Stimulated activated CD8-positive, alpha-beta memory T cell treated with anti-CD3 and anti-CD28 coated beads, Interleukin-7, amount 100 ng/mL, for 24 hours (primary cell): ENCODE data around the gene MRPS12.

ENCODE experiments used
- DNase-seq: peaks from one replicate; pipeline ENCODE4 v3.0.0-alpha.2; 2020; ENCODE audit warnings: low read depth

The MRPS12 gene

DNA sequence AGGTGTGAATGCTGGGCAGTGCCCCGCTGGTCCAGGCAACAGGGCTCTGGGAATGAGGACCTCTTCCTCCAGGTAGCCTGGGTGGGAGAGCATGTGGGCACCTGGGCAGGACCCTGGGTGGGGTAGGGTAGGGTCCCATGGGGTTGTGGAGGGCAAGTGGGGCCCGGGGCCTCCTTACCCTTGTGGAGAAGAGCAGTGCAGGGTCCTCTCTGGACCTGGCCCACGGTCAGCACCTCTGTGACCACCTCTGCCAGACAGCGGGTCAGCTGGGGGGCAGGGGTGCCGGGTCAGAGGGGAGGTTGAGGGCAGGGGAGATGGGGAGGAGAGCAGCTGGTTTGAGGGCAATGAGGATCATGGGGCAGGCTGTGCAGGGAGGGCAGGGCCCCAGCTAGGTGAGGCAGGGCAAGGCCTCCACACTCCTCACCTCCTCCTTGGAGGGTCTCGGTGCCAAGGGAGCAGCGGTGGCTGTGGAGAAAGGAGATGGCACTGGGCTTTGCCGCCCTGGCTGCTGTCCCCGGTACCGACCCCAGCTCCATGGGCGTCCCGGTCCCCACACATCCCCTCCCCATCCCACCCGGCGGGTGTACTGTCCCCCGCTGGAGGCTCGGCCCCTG, 19.2 kb upstream of the MRPS12 start:
- no peak for DNase-seq

DNA sequence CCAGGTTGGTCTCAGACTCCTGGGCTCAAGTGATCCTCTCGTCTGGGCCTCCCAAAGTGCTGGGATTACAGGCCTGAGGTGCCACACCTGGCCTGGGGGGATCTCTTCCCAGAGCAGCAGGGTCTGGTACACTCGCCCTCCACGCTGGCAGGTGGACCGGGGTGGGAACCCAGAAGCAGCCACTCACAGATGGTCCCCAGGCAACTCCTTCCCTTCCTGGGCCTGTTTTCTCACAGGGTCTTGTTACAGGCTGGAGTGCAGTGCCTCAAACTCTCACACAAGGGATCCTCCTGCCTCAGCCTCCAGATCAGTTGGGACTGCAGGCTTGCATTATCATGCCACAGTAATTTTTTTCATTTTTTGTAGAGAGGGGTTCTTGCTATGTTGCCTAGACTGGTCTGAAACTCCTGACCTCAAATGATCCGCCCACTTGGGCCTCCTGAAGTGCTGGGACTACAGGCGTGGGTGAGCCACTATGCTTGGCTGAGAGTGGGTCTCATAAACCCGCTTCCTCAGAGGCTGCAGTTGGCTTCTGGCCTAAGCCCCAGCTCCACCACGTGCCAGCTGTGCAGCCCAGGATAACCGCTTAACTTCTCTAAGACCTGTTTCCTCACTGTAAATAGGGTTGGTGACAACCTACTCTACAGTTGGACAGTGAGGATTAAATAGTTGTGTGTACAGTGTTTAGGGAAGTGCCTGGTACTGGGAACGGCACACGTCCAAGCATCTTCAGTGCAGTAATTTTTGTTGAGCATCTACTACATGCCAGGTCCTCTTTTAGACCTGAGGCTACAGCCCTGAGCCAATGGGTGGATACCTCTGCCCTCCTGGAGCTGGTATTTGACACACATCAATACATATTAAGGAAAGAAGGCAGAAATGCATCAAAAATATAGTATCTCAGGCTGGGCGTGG, 17.9 kb upstream of the MRPS12 start:
- DNase-seq = no peak

DNA sequence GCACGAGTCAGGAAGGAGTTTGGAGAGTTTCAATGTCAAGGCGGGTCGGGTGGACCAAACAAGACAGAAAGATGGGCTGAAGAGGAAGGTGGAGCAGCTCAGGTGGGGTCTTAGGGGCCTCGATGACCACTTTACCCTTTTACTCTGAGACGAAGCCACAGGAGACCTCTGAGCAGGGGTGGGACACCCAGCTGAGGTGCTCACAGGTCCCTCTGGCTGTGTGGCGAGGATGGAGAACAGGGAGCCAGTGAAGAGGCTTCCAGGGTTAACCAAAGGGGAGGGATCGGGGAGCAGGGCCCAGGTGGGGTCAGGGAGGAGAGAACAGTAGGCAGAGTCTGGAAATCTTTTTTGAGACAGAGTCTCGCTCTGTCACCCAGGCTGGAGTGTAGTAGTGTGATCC, 16.8 kb upstream of the MRPS12 start:
- no peak for DNase-seq

DNA sequence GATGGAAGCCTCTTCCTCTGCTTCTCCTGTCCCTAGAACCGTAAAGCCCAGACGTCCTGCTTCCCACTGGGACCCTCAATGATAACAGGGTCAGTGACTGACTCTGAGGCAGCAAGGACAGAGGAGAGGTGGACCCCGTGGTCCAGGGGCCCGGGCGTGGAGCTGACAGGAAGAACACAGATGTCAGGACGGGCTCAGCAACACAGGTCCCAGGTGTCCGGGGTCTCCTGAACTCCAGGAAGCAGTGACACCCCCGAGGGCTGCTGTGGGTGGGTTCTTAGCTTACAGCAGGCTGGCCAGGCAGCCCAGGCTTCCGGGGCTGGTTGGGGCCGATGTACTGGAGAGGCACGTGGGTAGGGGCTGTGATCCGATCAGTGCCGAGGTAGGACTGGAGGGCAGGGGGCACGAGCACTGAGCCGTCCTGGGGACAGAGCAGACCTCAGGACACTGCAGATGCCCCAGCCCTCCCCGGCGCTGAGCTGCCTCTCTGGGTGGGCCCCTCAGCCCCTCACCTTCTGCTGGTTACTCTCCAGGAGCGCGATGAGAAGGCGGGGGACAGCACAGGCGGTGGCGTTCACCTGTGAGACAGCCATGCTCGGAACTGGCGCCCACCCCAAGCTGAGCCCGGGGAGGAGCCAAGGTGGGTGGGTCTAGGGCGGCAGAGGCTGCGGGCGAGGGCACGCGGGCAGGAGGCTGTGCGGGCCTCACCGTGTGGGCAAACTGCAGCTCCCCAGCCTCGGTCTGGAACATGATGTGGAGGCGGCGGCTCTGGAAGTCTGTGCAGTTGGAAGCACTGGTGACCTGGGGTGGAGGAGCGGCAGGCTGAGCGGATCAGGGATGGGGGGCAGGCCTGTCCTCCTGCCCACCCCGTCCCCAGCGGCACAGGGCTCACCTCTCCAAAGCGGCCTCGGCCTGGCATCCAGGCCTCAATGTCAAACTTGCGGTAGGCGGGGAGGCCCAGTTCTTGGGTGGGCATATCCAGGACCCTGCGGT, 15.1 kb upstream of the MRPS12 start:
- no peak for DNase-seq

DNA sequence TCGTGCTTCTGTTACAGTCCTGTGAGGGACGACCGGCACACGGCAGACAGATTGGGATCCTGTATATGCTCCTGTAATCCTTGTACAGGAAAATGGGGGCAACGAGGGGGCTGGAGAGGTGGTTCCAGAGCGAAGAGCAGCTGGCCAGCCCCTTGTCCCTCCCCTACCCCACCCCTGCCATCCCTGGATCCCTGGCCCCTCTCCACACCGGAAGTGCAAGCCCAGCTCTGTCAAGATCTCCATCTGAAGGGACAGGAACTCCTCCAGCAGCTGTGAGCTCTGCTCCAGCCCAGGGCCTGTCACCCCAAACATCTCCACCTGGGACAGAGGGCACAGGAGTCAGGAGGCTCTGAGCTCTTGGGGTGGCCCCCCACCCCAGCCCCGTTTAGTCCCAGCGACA, 13.2 kb upstream of the MRPS12 start:
- no peak for DNase-seq

DNA sequence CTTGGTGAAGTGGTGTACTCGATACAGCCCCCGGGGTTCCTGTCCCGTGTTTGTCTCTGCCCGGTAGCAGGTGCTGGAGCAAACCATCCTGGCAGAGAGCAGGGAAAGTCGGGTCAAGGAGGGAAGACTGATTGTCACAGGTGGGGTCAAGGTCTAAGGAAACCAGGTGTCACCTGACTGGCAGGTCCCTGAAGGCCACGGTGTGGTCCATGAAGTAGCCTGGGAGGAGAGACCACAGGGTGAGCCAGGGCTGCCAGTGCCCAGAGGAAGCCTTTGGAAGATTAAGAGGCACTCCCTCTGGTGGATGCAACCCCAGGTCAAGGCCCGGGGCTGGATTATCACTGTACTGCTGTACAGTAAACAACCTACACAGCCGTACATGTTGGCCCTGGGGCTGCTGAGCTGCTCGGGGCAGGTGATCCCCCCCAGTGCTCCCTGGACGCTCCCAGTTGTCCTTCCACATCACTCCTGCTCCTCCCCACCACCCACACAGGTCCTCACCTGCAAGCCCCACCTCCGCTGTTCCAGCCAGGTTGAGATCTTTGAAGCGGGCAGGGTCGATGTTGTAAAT, 12.7 kb upstream of the MRPS12 start:
- DNase-seq = no peak

DNA sequence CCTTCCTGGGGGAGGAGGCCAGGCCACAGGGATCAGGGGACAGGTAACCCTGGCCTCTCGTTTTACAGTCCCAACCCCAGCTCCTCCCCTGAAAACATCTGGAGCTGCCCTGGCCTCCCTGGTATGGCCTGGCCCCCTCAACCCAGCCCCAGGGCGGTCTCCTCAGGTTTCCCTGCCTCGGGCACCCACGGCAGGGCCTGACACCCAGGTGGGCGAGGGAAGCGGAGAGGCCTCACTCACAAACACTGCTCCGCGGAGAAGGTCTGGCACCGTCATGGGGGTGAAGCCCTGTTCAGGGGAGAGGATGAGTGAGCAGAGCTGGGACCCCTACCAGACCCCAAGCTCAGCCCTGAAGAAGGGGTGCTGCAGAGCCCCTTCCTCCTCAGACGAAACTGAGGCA, 12.2 kb upstream of the MRPS12 start:
- DNase-seq = no peak

DNA sequence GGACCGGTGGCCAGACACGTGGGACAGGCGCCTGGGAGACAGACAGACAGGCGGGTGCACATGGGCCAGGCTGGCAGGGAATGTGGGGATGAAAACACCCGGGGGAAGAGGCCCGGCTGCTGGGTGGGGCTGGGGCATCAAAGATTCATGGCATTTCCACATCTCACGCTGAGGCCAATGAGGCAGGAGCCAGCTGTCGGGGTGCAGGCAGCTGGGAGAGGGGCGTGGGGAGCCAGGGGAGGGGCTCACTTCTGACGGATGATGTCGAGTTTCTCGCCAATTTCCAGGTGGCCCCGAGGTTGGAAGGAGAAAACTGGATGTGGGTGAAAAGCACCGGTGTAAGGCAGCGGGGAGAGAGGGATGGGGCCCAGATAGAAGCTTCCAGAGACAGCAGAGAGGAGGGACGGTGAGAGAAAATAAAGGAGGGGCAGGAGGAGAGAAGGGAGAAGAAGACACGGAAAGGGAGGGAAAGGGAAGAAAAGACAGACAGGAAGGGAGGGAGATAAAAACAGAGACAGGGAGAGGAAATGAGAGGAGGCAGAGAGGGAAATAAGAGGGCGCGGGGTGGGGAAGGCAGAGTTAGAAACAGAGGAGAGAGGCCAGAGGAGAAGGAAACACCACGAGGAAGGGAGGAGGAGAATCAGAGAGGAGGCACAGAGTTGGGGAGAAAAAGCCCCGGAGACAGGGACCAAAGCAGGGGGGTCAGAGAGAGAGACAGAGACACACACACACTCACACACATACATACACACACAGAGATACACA, 10.7 kb upstream of the MRPS12 start:
- no peak for DNase-seq

DNA sequence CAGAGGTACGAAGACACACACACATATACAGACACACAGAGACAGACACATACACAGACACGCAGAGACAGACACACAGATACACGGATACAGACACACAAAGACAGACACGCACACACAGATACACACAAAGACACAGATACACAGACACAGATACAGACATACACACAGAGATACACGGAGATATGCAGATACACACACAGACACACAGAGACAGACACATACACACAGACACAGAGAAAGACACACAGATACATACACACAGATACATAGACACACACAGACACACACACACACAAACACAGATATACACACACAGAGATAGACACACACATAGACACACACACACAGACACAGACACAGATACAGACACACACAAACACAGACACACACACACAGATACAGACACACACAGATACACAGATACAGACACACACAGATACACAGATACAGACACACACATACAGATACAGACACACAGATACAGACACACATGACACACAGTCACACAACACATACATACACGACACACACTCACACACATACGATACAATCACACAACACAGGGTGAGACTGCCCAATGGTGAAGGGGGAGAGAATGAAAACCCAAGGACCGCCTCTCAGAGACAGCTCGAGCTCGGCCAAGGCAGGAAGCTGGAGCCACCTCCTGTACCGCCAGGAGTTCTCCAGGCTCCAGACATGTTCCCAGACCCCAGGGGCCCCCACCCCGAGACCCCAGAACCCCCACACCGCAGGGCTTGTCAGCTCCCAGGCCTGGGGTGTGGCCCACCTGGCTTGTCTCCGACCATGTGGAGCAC, 9.9 kb upstream of the MRPS12 start:
- DNase-seq = no peak

DNA sequence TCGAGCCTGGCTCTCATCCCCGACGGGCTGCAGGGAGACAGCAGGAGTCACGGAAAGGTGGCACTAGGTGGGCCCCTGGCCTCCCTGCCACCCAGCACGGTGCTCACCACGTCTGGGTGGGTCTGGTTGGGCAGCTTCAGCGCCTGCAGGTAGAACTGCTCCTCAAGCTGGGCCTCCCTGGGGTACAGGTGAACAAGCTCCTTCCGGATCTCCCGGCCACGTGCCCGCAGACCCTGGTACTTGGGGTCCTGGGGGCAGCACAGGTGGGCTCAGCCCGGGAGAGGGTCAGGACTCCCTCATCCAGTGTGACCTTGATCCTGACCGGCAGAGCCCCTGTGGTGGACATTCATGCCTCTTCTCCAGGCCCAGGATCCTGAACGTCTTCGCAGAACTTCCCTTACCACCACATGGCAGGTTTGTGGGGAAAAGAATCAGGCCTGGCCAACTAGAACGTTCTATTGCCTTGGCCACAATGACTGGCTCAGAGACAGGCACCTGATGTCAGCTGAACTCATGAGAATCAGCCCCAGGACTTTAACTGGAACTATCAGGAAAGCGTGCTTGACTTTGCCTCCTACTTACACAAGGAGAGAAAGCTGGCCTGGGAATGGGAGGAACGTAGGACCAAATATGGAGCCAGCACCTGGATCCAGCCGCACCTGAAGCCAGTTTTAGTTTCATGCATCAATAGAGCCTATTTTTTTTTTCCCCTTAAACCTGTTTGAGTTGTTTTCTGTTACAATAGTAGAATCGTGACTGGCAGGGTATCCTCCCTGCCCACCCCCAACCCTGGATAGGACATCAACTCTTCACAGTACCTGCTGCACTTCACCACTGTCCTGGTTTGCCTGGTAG, 9.1 kb upstream of the MRPS12 start:
- DNase-seq = no peak

DNA sequence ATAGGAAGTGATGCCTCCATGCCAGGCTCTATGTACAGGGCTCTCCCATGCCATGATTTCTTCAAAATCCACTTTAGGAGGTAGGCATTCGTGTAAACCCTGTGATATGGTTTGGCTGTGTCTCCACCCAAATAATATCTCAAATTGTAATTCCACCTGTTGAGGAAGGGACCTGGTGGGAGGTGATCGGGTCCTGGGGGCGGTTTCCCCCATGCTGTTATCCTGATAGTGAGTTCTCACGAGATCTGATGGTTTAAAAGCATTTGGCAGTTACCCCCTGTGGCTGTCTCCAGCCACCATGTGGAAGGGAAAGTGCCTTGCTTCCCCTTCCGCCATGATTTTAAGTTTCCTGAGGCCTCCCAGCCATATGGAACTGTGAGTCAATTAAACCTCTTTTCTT, 8.3 kb upstream of the MRPS12 start:
- no peak for DNase-seq

DNA sequence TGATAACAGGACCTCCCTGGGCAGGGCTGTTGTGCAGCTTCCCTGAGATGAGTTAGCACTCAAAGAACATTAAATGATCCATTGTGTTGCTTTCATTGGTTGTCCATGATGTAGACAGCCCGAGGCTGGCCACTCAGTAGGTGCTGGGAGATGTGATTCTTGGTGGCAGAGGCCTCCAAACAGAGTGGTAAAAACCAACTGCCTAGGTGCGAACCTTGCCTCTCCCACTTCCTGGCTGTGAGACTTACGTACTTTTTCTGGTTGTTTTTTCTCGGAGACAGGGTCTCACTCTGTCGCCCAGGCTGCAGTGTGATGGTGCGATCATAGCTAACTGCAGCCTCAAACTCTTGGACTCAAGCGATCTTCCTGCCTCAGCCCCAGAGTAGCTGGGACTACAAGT, 6.4 kb upstream of the MRPS12 start:
- no peak for DNase-seq

DNA sequence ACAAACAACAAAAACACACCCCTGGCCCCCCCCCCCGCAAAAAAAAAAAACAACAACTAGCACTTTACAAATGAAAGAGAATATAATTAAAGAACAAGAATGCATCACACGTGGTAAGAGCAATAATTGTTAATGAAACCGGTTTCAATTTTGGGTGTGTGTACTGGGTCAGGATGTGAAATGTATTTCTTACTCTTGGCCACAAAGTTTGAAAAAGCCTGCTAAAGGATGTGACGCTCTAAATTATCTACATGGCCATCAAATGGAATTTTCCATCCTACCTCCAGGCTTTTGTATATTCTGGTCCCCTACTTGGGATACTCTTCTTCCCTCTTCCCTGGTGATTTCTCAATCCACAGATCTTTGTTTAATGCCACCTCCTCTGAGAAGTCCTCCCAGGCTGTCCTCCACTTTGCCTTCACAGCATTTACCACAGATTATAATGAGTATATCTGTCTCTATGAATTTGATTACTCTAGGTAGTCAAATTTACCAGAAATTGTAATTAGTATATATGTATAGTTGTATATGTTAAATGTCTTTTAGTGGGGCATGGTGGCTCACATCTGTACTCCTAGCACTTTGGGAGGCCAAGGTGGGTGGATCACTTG, 2.2 kb upstream of the MRPS12 start:
- DNase-seq = no peak

DNA sequence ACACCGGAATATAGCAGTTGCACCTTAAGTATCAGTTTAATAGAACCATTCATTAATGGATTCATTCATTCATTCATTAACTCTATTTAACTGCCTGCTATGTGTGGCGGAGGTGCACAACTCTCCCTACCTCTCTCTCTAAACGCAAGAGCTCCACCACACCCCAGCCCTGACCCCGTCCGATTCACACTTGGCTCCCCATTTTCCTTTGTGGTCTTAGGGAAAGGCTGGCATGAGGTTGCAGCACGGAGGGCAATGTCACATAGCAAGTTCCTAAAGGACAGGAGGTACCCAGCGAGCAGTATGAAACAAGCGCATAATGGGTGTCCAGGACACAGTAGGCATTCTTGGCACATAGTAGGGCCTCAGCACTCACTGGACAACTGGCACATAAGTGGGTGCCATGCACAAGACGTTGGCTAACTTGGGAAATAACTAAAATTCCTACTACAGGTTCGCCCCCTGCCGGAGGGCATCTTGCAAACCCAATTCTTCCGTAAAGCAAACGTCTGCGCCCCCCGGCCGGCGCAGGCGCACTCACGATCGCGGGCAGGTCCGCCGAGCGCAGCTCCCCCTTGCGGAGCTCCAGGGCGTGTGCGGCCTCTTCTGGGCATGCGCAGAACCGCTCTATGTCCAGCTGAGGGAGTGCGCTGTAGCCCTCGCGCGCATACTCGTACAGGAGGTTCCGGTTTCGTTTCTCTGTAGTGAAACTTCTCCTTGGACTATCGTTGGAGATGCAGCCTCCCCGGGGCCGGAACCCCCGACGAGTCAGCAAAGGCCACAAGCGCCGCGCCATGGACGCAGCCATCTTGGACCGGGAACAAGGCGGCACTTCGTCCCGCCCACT, 592 bp upstream of the MRPS12 start, which contains the start of gene SARS2:
TSS of gene SARS2 (minus strand) at position 835 of the 847 bp plus-strand sequence. CDS start at position 808, 27 bp downstream.
- DNase-seq = peak; percentile 70

DNA sequence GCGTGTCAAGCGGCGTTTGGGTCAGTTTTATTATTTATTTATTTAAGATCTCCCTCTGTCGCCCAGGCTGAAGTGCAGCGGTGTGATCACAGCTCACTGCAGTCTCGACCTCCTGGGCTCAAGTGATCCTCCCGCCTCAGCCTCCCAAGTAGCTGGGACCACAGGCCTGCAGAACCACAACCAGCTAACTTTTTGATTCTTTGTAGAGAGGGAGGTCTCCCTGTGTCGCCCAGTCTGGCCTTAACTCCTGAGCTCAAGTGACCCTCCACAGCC, 713 bp downstream of the MRPS12 start:
- no peak for DNase-seq

DNA sequence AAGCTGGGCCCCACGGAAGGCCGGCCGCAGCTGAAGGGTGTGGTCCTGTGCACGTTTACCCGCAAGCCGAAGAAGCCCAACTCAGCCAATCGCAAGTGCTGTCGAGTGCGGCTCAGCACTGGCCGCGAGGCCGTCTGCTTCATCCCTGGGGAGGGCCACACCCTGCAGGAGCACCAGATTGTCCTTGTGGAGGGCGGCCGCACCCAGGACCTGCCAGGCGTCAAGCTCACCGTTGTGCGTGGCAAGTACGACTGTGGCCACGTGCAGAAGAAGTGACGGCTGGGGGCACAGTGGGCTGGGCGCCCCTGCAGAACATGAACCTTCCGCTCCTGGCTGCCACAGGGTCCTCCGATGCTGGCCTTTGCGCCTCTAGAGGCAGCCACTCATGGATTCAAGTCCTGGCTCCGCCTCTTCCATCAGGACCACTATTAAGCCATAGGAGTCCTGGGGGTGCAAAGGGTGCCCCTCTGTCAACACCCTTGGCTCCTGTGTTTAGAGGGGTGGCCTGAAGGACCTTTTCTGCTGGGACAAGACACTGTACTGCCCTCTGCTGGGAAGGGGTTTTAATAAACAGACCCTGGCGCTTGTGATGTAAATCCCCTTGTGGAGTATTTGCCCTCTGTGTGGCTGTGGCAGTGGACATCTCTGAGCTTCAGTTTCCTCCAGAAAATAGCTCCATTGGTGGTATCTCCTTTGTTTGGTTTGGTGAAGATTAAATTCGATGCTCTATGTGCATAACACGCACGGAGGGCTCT, 1.9 kb downstream of the MRPS12 start:
- DNase-seq = no peak

DNA sequence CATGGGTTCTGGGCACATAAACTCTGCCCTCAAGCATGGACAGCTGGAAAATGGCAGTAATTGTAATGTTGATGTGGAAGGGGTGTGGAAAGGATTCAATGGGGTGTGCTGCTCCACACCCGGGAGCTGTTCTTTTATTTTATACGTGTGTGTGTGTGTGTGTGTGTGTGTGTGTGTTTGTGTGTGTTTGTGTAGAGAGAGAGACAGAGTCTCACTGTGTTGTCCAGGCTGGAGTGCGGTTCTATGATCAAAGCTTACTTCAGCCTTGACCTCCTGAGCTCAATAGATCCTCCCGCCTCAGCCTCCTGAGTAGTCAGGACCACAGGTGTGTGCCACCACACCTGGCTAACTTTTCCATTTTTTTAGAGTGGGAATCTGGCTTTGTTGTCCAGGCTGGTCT, 2.8 kb downstream of the MRPS12 start:
- no peak for DNase-seq

DNA sequence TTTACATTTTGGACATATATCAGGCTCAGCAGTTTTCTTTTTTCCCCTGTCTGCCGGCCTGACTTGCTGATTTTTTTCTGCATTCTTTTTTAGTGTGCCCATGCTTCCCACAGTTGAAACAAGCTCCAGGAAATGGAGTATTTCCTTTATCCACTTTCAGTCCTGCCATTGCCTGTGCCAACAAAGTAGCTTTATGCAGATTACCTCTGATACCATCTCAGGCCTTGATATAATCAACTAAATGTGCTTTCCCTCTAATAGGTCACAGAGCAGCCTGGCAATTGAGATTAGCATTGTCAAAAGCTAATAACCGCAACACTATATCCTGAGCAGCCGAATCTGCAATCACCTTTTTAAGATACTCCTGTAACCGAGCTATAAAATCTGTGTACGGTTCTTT, 9.2 kb downstream of the MRPS12 start:
- no peak for DNase-seq
